Measurements from ENCODE around the gene RNU11.

RNU11 gene

GRCh38 chr1:28631713-28632112, 16.7 kb upstream of the RNU11 start:
- H3K9me3 ChIP-seq (ENCODE audit: control insufficient read depth, low read length) = no peaks in the 10 kb centered on the region
- no peak overlapping the region for H3K27ac ChIP-seq (ENCODE audit: low read length, poor library complexity, severe bottlenecking)
- no peak overlapping the region for H2AK5ac ChIP-seq (ENCODE audit: low read length, severe bottlenecking)
- H2BK5ac ChIP-seq (ENCODE audit: low read depth, low read length, poor library complexity, severe bottlenecking) = no peak overlapping the region
- no peak overlapping the region for H3K23ac ChIP-seq (ENCODE audit: low read length in 2 of 2)
- H2BK12ac ChIP-seq (ENCODE audit: low read length in 2 of 2) = no peak overlapping the region
- H3K4ac ChIP-seq (ENCODE audit: low read depth in 1 of 2, low read length in 2 of 2) = no peak overlapping the region
- H3K79me1 ChIP-seq (replicated peaks; ENCODE audit: low read length, poor library complexity, severe bottlenecking) = peaks cover under 1% of the 10 kb centered on the region
- no peaks in the 10 kb centered on the region for H3K36me3 ChIP-seq (ENCODE audit: control insufficient read depth in 1 of 2, insufficient read depth in 2 of 2, low read depth in 1 of 2, low read length in 2 of 2)
- H3K18ac ChIP-seq (ENCODE audit: low read depth in 1 of 2, low read length in 2 of 2) = no peak overlapping the region
- DNase-seq = no peak
- no peak overlapping the region for H2BK120ac ChIP-seq (ENCODE audit: low read depth, low read length)
- H3K9ac ChIP-seq (ENCODE audit: low read length) = no peak overlapping the region
- H4K91ac ChIP-seq (ENCODE audit: low read length) = no peak overlapping the region
- no peak overlapping the region for H3K14ac ChIP-seq (ENCODE audit: low read length in 2 of 2)
- no peak overlapping the region for H3K4me2 ChIP-seq (ENCODE audit: low read length, poor library complexity, severe bottlenecking)
- peaks cover 1% of the 10 kb centered on the region for H3K4me1 ChIP-seq (ENCODE audit: control insufficient read depth, insufficient read depth, low read depth, low read length)
- no CpG with 5 or more reads among the region's 1 CpG for WGBS
- H3K4me3 ChIP-seq (ENCODE audit: insufficient read depth in 1 of 2, low read depth in 1 of 2, low read length in 2 of 2) = no peak overlapping the region
- H2AFZ ChIP-seq (ENCODE audit: low read depth, low read length) = no peak overlapping the region
- no peak overlapping the region for H4K8ac ChIP-seq (ENCODE audit: low read length)
- no peak overlapping the region for H2BK15ac ChIP-seq (ENCODE audit: low read depth, poor library complexity, severe bottlenecking)
- no peaks in the 10 kb centered on the region for H3K27me3 ChIP-seq (ENCODE audit: control insufficient read depth in 1 of 2, insufficient read depth in 1 of 2, low read length in 2 of 2)

- Histone ChIP-seq H3K79me1 (replicated peaks; ENCODE audit: low read length, poor library complexity, severe bottlenecking) (peaks cover 5% of the 10 kb centered on the region), H3K18ac (ENCODE audit: low read depth in 1 of 2, low read length in 2 of 2) (no peak overlapping the region), H2AK5ac (ENCODE audit: low read length, severe bottlenecking) (no peak overlapping the region), H4K8ac (ENCODE audit: low read length) (no peak overlapping the region), H2BK120ac (ENCODE audit: low read depth, low read length) (no peak overlapping the region), H2BK5ac (ENCODE audit: low read depth, low read length, poor library complexity, severe bottlenecking) (no peak overlapping the region), H3K23ac (ENCODE audit: low read length in 2 of 2) (no peak overlapping the region), H3K4me1 (ENCODE audit: control insufficient read depth, insufficient read depth, low read depth, low read length) (peaks cover 1% of the 10 kb centered on the region), H3K9ac (ENCODE audit: low read length) (no peak overlapping the region), H3K14ac (ENCODE audit: low read length in 2 of 2) (no peak overlapping the region), H2BK15ac (ENCODE audit: low read depth, poor library complexity, severe bottlenecking) (no peak overlapping the region), H3K27me3 (ENCODE audit: control insufficient read depth in 1 of 2, insufficient read depth in 1 of 2, low read length in 2 of 2) (no peaks in the 10 kb centered on the region), H2BK12ac (ENCODE audit: low read length in 2 of 2) (no peak overlapping the region), H3K4me2 (ENCODE audit: low read length, poor library complexity, severe bottlenecking) (no peak overlapping the region), H2AFZ (ENCODE audit: low read depth, low read length) (no peak overlapping the region), H3K9me3 (ENCODE audit: control insufficient read depth, low read length) (no peaks in the 10 kb centered on the region), H3K27ac (ENCODE audit: low read length, poor library complexity, severe bottlenecking) (no peak overlapping the region), H4K91ac (ENCODE audit: low read length) (no peak overlapping the region), H3K36me3 (ENCODE audit: control insufficient read depth in 1 of 2, insufficient read depth in 2 of 2, low read depth in 1 of 2, low read length in 2 of 2) (no peaks in the 10 kb centered on the region), H3K4ac (ENCODE audit: low read depth in 1 of 2, low read length in 2 of 2) (no peak overlapping the region), H3K4me3 (ENCODE audit: insufficient read depth in 1 of 2, low read depth in 1 of 2, low read length in 2 of 2) (no peak overlapping the region)
- WGBS = 98% methylated on average over 4 of the region's 4 CpGs
- DNase-seq = no peak
Observed at GRCh38 chr1:28632560-28632959, 15.8 kb upstream of the RNU11 start.

DNA sequence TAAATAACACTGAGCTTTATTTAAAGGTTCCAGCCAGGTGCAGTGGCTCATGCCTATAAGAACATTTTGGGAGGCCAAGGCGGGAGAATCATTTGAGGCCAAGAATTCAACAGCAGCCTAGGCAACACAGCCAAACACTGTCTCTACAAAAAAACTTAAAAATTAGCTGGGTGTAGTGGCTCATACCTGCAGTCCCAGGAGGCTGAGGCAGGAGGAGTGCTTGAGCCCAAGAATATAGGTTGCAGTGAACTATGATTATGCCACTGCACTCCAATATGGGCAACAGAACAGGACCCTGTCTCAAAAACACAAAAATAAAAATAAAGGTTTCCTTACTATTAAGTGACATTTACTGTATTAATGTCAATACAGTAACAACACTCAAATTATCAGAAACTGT, 7.6 kb upstream of the RNU11 start:
- Histone ChIP-seq H3K23ac (ENCODE audit: low read length in 2 of 2) (no peak overlapping the region), H2BK15ac (ENCODE audit: low read depth, poor library complexity, severe bottlenecking) (no peak overlapping the region), H3K4me3 (ENCODE audit: insufficient read depth in 1 of 2, low read depth in 1 of 2, low read length in 2 of 2) (no peak overlapping the region), H3K36me3 (ENCODE audit: control insufficient read depth in 1 of 2, insufficient read depth in 2 of 2, low read depth in 1 of 2, low read length in 2 of 2) (peaks cover 0 to 7% of the 10 kb centered on the region in 2 experiments), H3K27me3 (ENCODE audit: control insufficient read depth in 1 of 2, insufficient read depth in 1 of 2, low read length in 2 of 2) (no peaks in the 10 kb centered on the region), H4K91ac (ENCODE audit: low read length) (no peak overlapping the region), H4K8ac (ENCODE audit: low read length) (no peak overlapping the region), H3K9ac (ENCODE audit: low read length) (peak overlapping the region; percentile 94), H2AK5ac (ENCODE audit: low read length, severe bottlenecking) (no peak overlapping the region), H3K4ac (ENCODE audit: low read depth in 1 of 2, low read length in 2 of 2) (no peak overlapping the region), H2BK120ac (ENCODE audit: low read depth, low read length) (no peak overlapping the region), H3K4me2 (ENCODE audit: low read length, poor library complexity, severe bottlenecking) (no peak overlapping the region), H2BK12ac (ENCODE audit: low read length in 2 of 2) (no peak overlapping the region), H3K9me3 (ENCODE audit: control insufficient read depth, low read length) (no peaks in the 10 kb centered on the region), H3K79me1 (replicated peaks; ENCODE audit: low read length, poor library complexity, severe bottlenecking) (peaks cover 8% of the 10 kb centered on the region), H3K4me1 (ENCODE audit: control insufficient read depth, insufficient read depth, low read depth, low read length) (peaks cover 9% of the 10 kb centered on the region), H2BK5ac (ENCODE audit: low read depth, low read length, poor library complexity, severe bottlenecking) (no peak overlapping the region), H3K18ac (ENCODE audit: low read depth in 1 of 2, low read length in 2 of 2) (no peak overlapping the region), H3K27ac (ENCODE audit: low read length, poor library complexity, severe bottlenecking) (no peak overlapping the region), H2AFZ (ENCODE audit: low read depth, low read length) (no peak overlapping the region), H3K14ac (ENCODE audit: low read length in 2 of 2) (no peak overlapping the region)
- WGBS = 100% methylated on average over 1 of the region's 1 CpG
- peak; percentile 38 for DNase-seq

DNA sequence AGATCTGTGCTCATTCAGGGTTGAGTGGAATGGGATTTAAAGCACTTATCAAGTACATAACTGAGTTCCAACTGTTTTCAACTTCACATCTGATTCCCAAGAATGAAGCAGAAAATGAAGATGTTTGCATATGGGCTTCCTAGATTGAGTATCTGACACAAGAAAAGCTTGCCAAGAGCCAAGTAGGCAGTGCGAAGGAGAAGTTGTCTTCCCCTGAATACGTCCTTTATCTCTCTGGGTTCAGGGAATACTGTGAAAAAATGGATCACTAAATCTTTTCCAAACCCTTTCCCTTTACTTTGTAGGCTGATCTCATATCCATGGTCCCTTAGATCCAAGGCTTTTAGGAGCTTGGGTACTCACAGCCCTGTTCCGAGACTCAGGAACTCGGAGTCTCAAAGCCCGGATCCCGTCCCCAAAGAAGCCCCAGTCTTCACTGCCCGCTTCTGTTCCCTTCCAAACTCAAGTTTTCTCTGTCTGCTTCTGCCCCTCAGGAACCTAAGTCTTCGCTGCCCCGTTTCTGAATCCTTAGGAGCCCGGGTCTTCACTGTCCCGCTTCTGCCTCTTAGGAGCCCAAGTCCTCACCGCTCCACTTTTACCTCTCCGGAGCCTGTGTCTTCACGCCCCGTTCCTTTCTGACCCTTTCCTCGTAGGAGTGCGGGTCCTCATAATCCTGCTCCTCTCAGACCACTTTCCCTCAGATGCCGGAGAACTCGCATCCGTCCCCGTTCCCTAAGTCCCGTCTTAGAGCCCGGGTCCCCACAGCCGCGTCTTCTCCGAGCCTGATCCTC, 6.1 kb upstream of the RNU11 start:
- peaks cover 9% of the 10 kb centered on the region for H3K4me1 ChIP-seq (ENCODE audit: control insufficient read depth, insufficient read depth, low read depth, low read length)

More for the DNA sequence above, 6.1 kb upstream of the RNU11 start:
- Histone ChIP-seq H2AFZ (ENCODE audit: low read depth, low read length) (peak overlapping the region; percentile 93), H3K14ac (ENCODE audit: low read length in 2 of 2) (peak overlapping the region in 1 of 2 experiments; percentile 97), H2BK5ac (ENCODE audit: low read depth, low read length, poor library complexity, severe bottlenecking) (peak overlapping the region; percentile 22), H3K79me1 (replicated peaks; ENCODE audit: low read length, poor library complexity, severe bottlenecking) (peaks cover 3% of the 10 kb centered on the region), H3K23ac (ENCODE audit: low read length in 2 of 2) (peak overlapping the region in 1 of 2 experiments; percentile 95), H4K91ac (ENCODE audit: low read length) (no peak overlapping the region), H2BK12ac (ENCODE audit: low read length in 2 of 2) (peak overlapping the region in 1 of 2 experiments; percentile 65), H3K4me2 (ENCODE audit: low read length, poor library complexity, severe bottlenecking) (peak overlapping the region; percentile 77), H3K4me3 (ENCODE audit: insufficient read depth in 1 of 2, low read depth in 1 of 2, low read length in 2 of 2) (peak overlapping the region; percentile 86 to 89), H3K27ac (ENCODE audit: low read length, poor library complexity, severe bottlenecking) (peak overlapping the region; percentile 95), H2BK120ac (ENCODE audit: low read depth, low read length) (no peak overlapping the region), H2BK15ac (ENCODE audit: low read depth, poor library complexity, severe bottlenecking) (no peak overlapping the region), H2AK5ac (ENCODE audit: low read length, severe bottlenecking) (no peak overlapping the region), H3K18ac (ENCODE audit: low read depth in 1 of 2, low read length in 2 of 2) (peak overlapping the region; percentile 65 to 97), H3K4ac (ENCODE audit: low read depth in 1 of 2, low read length in 2 of 2) (peak overlapping the region in 1 of 2 experiments; percentile 86), H3K9me3 (ENCODE audit: control insufficient read depth, low read length) (no peaks in the 10 kb centered on the region), H3K9ac (ENCODE audit: low read length) (peak overlapping the region; percentile 94), H4K8ac (ENCODE audit: low read length) (peak overlapping the region; percentile 79), H3K36me3 (ENCODE audit: control insufficient read depth in 1 of 2, insufficient read depth in 2 of 2, low read depth in 1 of 2, low read length in 2 of 2) (peaks cover 0 to 7% of the 10 kb centered on the region in 2 experiments), H3K27me3 (ENCODE audit: control insufficient read depth in 1 of 2, insufficient read depth in 1 of 2, low read length in 2 of 2) (no peaks in the 10 kb centered on the region)
- no peak for DNase-seq
- 3% methylated on average over 26 of the region's 26 CpGs for WGBS
